HepG2 (cell line): Measurements from ENCODE around the gene TTLL11. TPM values are rescaled to one million over a fixed set of nuclear protein-coding genes. Genes with fewer than 3 reads are reported as not detected.
A peak's percentile ranks its signal among the peaks of the same experiment; 100 is the strongest.

ENCODE experiments used
- ATAC-seq: fragments of 200-7000 bp; cut with Tn5 transposase; 3 replicates; pipeline ENCODE4 v1.9.1; 2020; ENCODE audit warnings: mild to moderate bottlenecking, moderate library complexity
- BruUV-seq: library from RNA; stranded (reverse); fragments of 400-500 nt; replicated peaks from 2 replicates; lab custom pipeline; 2021; lab: Mats Ljungman, UMichigan
- CTCF ChIA-PET: fragments of 300-600 bp; formaldehyde crosslinking; extraction: SDS; loops from one replicate; lab custom pipeline; 2021; ENCODE audit warnings: low total read pairs, inconsistent platforms, low intra/inter-chr PET ratio; lab: Yijun Ruan, JAX
- POLR2A ChIA-PET: fragments of 350-600 bp; sonication (Branson Sonifier 250); formaldehyde crosslinking; loops from one replicate; lab custom pipeline; 2020; ENCODE audit warnings: antibody characterized with exemption, inconsistent platforms; lab: Yijun Ruan, JAX
- DNase-seq: peaks from one replicate; pipeline ENCODE4 v3.0.0-alpha.2; 2015; ENCODE audit warnings: low spot score
- FAIRE-seq: peaks from 3 replicates; lab custom pipeline; 2011; peaks lifted over from hg19 to GRCh38; lab: Jason Lieb, UNC
- H2AFZ ChIP-seq: one replicate; pipeline ENCODE4 v1.6.1; 2011; ENCODE audit warnings: low read length, inconsistent platforms
- H3K27ac ChIP-seq: fragments of 300-600 bp; 3 replicates; pipeline ENCODE4 v1.8.0; 2011; ENCODE audit warnings: mixed run types, mild to moderate bottlenecking, mixed read lengths, low read length, inconsistent platforms; ENCODE audit not compliant: insufficient read depth; ENCODE audit errors: extremely low read length
- H3K27me3 ChIP-seq, 2 experiments: fragments of 200-600 bp in 1 of 2; 2 replicates in 1 of 2; 3 replicates in 1 of 2; pipeline versions ENCODE4 v1.6.0 to v1.8.0; 2011; ENCODE audit warnings: low read length in 2 of 2, mild to moderate bottlenecking in 2 of 2, moderate library complexity in 2 of 2, inconsistent platforms in 1 of 2; ENCODE audit not compliant: insufficient read depth in 2 of 2, control insufficient read depth in 1 of 2
- H3K36me3 ChIP-seq, 2 experiments: fragments of 200-600 bp in 1 of 2; replicated peaks in 1 of 2; 2 replicates in 1 of 2; 3 replicates in 1 of 2; pipeline versions ENCODE4 v1.5.1 to v1.8.0; 2011; ENCODE audit warnings: low read length in 2 of 2, inconsistent platforms in 1 of 2; ENCODE audit not compliant: insufficient read depth in 2 of 2, control insufficient read depth in 1 of 2
- H3K4me1 ChIP-seq: 2 replicates; pipeline ENCODE4 v1.5.1; 2012; ENCODE audit warnings: low read length, inconsistent platforms; ENCODE audit not compliant: insufficient read depth
- H3K4me2 ChIP-seq: 2 replicates; pipeline ENCODE4 v1.6.0; 2011; ENCODE audit warnings: low read depth, low read length, inconsistent platforms
- H3K4me3 ChIP-seq, 3 experiments: fragments of 200-600 bp in 1 of 3; sonication (generic), shearing (Covaris generic) in 1 of 3; replicated peaks in 1 of 3; 2 replicates each; pipeline ENCODE4 v1.5.1; 2011 to 2016; ENCODE audit warnings: low read length in 3 of 3, inconsistent platforms in 2 of 3, low read depth in 2 of 3, mild to moderate bottlenecking in 2 of 3, control low read depth in 1 of 3, mixed read lengths in 1 of 3; ENCODE audit not compliant: insufficient read depth in 1 of 3
- H3K79me2 ChIP-seq: one replicate; pipeline ENCODE4 v1.6.1; 2011; ENCODE audit warnings: low read length, inconsistent platforms; ENCODE audit not compliant: insufficient read depth
- H3K9ac ChIP-seq: 2 replicates; pipeline ENCODE4 v1.6.0; 2011; ENCODE audit warnings: mild to moderate bottlenecking, low read depth, low read length, inconsistent platforms; ENCODE audit not compliant: insufficient read depth
- H3K9me3 ChIP-seq: 2 replicates; pipeline ENCODE4 v1.5.1; 2012; ENCODE audit warnings: mild to moderate bottlenecking, low read length
- H4K20me1 ChIP-seq: 2 replicates; pipeline ENCODE4 v1.6.0; 2011; ENCODE audit warnings: inconsistent platforms, mild to moderate bottlenecking, low read length, moderate library complexity; ENCODE audit not compliant: insufficient read depth
- BCLAF1 ChIP-seq: fragments of 450-650 bp; IDR thresholded peaks from 2 replicates; pipeline ENCODE4 v1.6.1; 2017; ENCODE audit warnings: mild to moderate bottlenecking
- CBFB ChIP-seq: sonication (generic); formaldehyde crosslinking; IDR thresholded peaks from 2 replicates; pipeline ENCODE4 v1.4.0; 2020; ENCODE audit warnings: missing genetic modification reagents
- CHCHD3 ChIP-seq: sonication (generic); formaldehyde crosslinking; IDR thresholded peaks from 2 replicates; pipeline ENCODE4 v1.8.0; 2022; ENCODE audit warnings: mild to moderate bottlenecking, missing genetic modification reagents, moderate library complexity
- FOXK2 ChIP-seq: fragments of 450-650 bp; IDR thresholded peaks from 2 replicates; pipeline ENCODE4 v1.6.1; 2016
- MAFF ChIP-seq: IDR thresholded peaks from 2 replicates; pipeline ENCODE4 v1.6.1; 2011; ENCODE audit warnings: low read depth, low read length, improper control_type of control experiment
- MAFK ChIP-seq, 2 experiments: IDR thresholded peaks in 1 of 2; conservative IDR thresholded peaks in 1 of 2; 2 replicates each; pipeline ENCODE4 v1.6.1; 2011; ENCODE audit warnings: improper control_type of control experiment in 2 of 2, low read length in 2 of 2
- MTF2 ChIP-seq: sonication (generic); formaldehyde crosslinking; IDR thresholded peaks from 2 replicates; pipeline ENCODE4 v1.5.0; 2020; ENCODE audit warnings: missing genetic modification reagents, borderline replicate concordance
- PITX1 ChIP-seq: sonication (generic); formaldehyde crosslinking; IDR thresholded peaks from 2 replicates; pipeline ENCODE4 v1.5.1; 2020; ENCODE audit warnings: mild to moderate bottlenecking, missing genetic modification reagents
- REPIN1 ChIP-seq: sonication (generic); formaldehyde crosslinking; IDR thresholded peaks from 2 replicates; pipeline ENCODE4 v1.8.0; 2022; ENCODE audit warnings: missing genetic modification reagents, low read depth, mild to moderate bottlenecking, borderline replicate concordance
- ZMYM4 ChIP-seq: sonication (generic); formaldehyde crosslinking; IDR thresholded peaks from 2 replicates; pipeline ENCODE4 v1.8.1; 2023; ENCODE audit warnings: mild to moderate bottlenecking, missing genetic modification reagents
- ZNF343 ChIP-seq: sonication (generic); formaldehyde crosslinking; IDR thresholded peaks from 2 replicates; pipeline ENCODE4 v1.4.0; 2020; ENCODE audit warnings: mild to moderate bottlenecking, missing genetic modification reagents
- ZNF776 ChIP-seq: sonication (generic); formaldehyde crosslinking; IDR thresholded peaks from 2 replicates; pipeline ENCODE4 v1.4.0; 2020; ENCODE audit warnings: mild to moderate bottlenecking, missing genetic modification reagents
- WGBS: methylation state at CpG from one replicate; pipeline ENCODE4 v1.1.6; 2017; ENCODE audit warnings: low lambda C conversion rate; 5-methylcytosine and 5-hydroxymethylcytosine counted together
- in situ Hi-C: cut with HindIII; loops from 2 replicates; pipeline ENCODE4 v1.10.0; 2017; ENCODE audit warnings: low pct_unique_long_range_greater_than_20kb; ENCODE audit not compliant: extremely low pct_ligation_motif_present
- intact Hi-C: fragments of 100-400 bp; cut with micrococcal nuclease; formaldehyde crosslinking; loops from one replicate; pipeline ENCODE4 v1.10.0; 2022; ENCODE audit not compliant: unreplicated experiment
- polyA plus RNA-seq, 8 experiments: library from polyadenylated mRNA; depleted of rRNA in 3 of 8; stranded (reverse) in 7 of 8; unstranded in 1 of 8; fragments of >200 nt; fragmentation: Illumina TruSeq in 4 of 8; extraction: Trizol in 4 of 8; gene quantifications; 2 replicates each; pipeline versions ENCODE4 v1.2.1 to v1.2.3, GENCODE V29; 2011 to 2016; ENCODE audit warnings: low read depth in 4 of 8, missing spikeins in 1 of 8, mixed read lengths in 1 of 8; ENCODE audit not compliant: insufficient read depth in 1 of 8
- total RNA-seq, 5 experiments: library from RNA; depleted of rRNA; stranded (reverse); fragments of >200 nt; fragmentation: Illumina TruSeq; extraction: Trizol; gene quantifications; 2 replicates each; pipeline ENCODE4 v1.2.3, GENCODE V29; 2016; ENCODE audit warnings: low read depth in 1 of 5
- TF ChIP-seq, protein P1 (sequence below): sonication (generic); formaldehyde crosslinking; IDR thresholded peaks from 2 replicates; pipeline ENCODE4 v1.4.0; 2020; ENCODE audit warnings: missing genetic modification reagents, borderline replicate concordance

The TTLL11 gene
- total and polyA plus RNA-seq, 2 of the 13 experiments (the other 11 are each of a cell fraction or from before 2014, with no cell fraction given): 4.5 to 5.2 TPM

GRCh38 chr9:122036988-122037387 lies 56.1 kb downstream of the TTLL11 start (continued):
- TF ChIP-seq, protein P1, sequence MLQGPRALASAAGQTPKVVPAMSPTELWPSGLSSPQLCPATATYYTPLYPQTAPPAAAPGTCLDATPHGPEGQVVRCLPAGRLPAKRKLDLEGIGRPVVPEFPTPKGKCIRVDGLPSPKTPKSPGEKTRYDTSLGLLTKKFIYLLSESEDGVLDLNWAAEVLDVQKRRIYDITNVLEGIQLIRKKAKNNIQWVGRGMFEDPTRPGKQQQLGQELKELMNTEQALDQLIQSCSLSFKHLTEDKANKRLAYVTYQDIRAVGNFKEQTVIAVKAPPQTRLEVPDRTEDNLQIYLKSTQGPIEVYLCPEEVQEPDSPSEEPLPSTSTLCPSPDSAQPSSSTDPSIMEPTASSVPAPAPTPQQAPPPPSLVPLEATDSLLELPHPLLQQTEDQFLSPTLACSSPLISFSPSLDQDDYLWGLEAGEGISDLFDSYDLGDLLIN (CRISPR knock-in tag): no peak
- TF ChIP-seq CHCHD3: no peak
- no peak for TF ChIP-seq MAFF
- TF ChIP-seq ZNF776 (CRISPR knock-in tag): no peak
- no peak for TF ChIP-seq PITX1
- no peak for TF ChIP-seq ZMYM4
- no peak for TF ChIP-seq REPIN1 (CRISPR knock-in tag)
- no peak for TF ChIP-seq CBFB (CRISPR knock-in tag)
- no peak for TF ChIP-seq ZNF343 (CRISPR knock-in tag)
- no peak for TF ChIP-seq MTF2 (CRISPR knock-in tag)
- TF ChIP-seq FOXK2: no peak
- TF ChIP-seq, all 625 proteins: peak for 0

DNA sequence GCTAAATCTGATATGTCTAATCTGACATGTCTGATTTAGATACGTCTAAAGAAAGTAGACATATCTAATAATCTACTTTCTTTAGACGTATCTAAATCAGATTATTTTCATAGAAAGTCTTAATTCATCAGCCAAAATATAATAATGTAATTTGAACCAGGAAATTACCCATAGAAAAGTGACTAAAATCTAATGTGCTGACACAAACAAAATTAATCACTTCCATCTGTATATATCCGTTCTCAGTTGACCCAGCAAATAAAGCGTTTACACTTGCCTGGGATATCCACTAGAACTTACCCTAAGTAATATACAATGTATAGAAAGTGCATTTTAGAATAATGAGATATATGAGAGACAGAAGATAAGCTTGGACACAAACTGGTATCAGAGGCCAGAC lies 56.7 kb downstream of the TTLL11 start:
- WGBS: 94% methylated on average over 4 of the region's 4 CpGs
- no peaks in the 10 kb centered on the region for H3K9me3 ChIP-seq
- TF ChIP-seq BCLAF1 (no peak), MAFK (conservative IDR thresholded peaks at IDR 0.05 in 1 of 2, IDR thresholded peaks at IDR 0.05 in 1 of 2; ENCODE audit: low read length in 2 of 2) (peak; percentile 49 to 74), MAFF (0 out of 2 replicates have a peak, but pooled peaks have one; percentile 47)
- TF ChIP-seq, all 625 proteins: peak for 2
- Histone ChIP-seq H3K79me2 (no peaks in the 10 kb centered on the region), H3K27ac (no peak overlapping the region), H3K4me2 (no peak overlapping the region), H3K9ac (no peak overlapping the region), H3K4me1 (no peaks in the 10 kb centered on the region), H3K4me3 (no peak overlapping the region), H4K20me1 (no peaks in the 10 kb centered on the region), H2AFZ (no peak overlapping the region), H3K36me3 (no peaks in the 10 kb centered on the region), H3K27me3 (no peaks in the 10 kb centered on the region)
- ATAC-seq (no peak), FAIRE-seq (no peak), DNase-seq (no peak)
- in situ Hi-C loops: no loop called here
- no TSS peak for BruUV-seq
- CTCF ChIA-PET: no interaction called here
- intact Hi-C loops: no loop called here
- POLR2A ChIA-PET: no interaction called here
